Kidney (tissue), 14 donors: ENCODE results near the gene JOSD2. TPM values are rescaled to one million over a fixed set of nuclear protein-coding genes. Genes with fewer than 3 reads are reported as not detected.
A peak's percentile ranks its signal among the peaks of the same experiment; 100 is the strongest.

Experiments used
- DNase-seq, 5 donors: peaks; one replicate each; pipeline ENCODE4 v3.0.0-alpha.2; 2013 to 2020
- FAIRE-seq: peaks from 2 replicates; lab custom pipeline; 2012; peaks lifted over from hg19 to GRCh38; lab: Jason Lieb, UNC
- H3K27ac ChIP-seq, 2 donors: one replicate each; pipeline ENCODE4 v1.7.0; 2013; ENCODE audit warnings: low read depth in 2 of 2, low read length in 2 of 2, inconsistent platforms in 1 of 2
- H3K27me3 ChIP-seq: one replicate; pipeline ENCODE4 v1.7.1; 2013; ENCODE audit warnings: low read length, inconsistent platforms; ENCODE audit not compliant: control insufficient read depth, insufficient read depth
- H3K36me3 ChIP-seq, 3 donors: one replicate each; pipeline versions ENCODE4 v1.7.0 to v1.7.1; 2013; ENCODE audit warnings: low read length in 3 of 3, control low read depth in 1 of 3, inconsistent platforms in 1 of 3; ENCODE audit not compliant: insufficient read depth in 3 of 3, control insufficient read depth in 2 of 3
- H3K4me1 ChIP-seq, 3 donors: one replicate each; pipeline versions ENCODE4 v1.7.0 to v1.7.1; 2013; ENCODE audit warnings: low read length in 3 of 3, inconsistent platforms in 1 of 3, low read depth in 1 of 3; ENCODE audit not compliant: control insufficient read depth in 2 of 3, insufficient read depth in 2 of 3
- H3K4me3 ChIP-seq, 3 donors: one replicate each; pipeline versions ENCODE4 v1.7.0 to v1.8.1; 2013; ENCODE audit warnings: low read length in 3 of 3, control low read depth in 1 of 3, inconsistent platforms in 1 of 3
- H3K9ac ChIP-seq, 3 donors: one replicate each; pipeline versions ENCODE4 v1.7.0 to v1.7.1; 2013; ENCODE audit warnings: low read length in 3 of 3, control low read depth in 1 of 3, inconsistent platforms in 1 of 3
- H3K9me3 ChIP-seq, 3 donors: one replicate each; pipeline versions ENCODE4 v1.7.0 to v1.7.1; 2013; ENCODE audit warnings: low read length in 3 of 3, control low read depth in 1 of 3, inconsistent platforms in 1 of 3; ENCODE audit not compliant: control insufficient read depth in 2 of 3, insufficient read depth in 1 of 3
- CTCF ChIP-seq: IDR thresholded peaks from 3 replicates; pipeline ENCODE4 v1.5.1; 2012; ENCODE audit warnings: mild to moderate bottlenecking, moderate library complexity, borderline replicate concordance; ENCODE audit not compliant: insufficient read depth; ENCODE audit errors: extremely low read depth
- intact Hi-C: fragments of 100-400 bp; cut with DNase I; formaldehyde crosslinking; loops from one replicate; pipeline ENCODE4 v1.11.1; 2022
- polyA plus RNA-seq: library from polyadenylated mRNA; stranded (reverse); fragments of 350-450 nt; fragmentation: Illumina TruSeq; extraction: RNeasy Lipid Tissue Mini Kit (QIAGEN cat#74804); gene quantifications from one replicate; pipeline ENCODE4 v1.2.3, GENCODE V29; 2014; ENCODE audit warnings: low read depth, low replicate concordance; ENCODE audit not compliant: insufficient read depth
- total RNA-seq: library from RNA; stranded (reverse); fragmentation: NEBNext Ultra II Directional; extraction: Animal tissue kit (Norgen Biotek cat#: 25700); gene quantifications from one replicate; pipeline ENCODE4 v1.2.1, GENCODE V29; 2021
- donor health status: control.
- donor health status: control.
- donor health status: control.
- donor health status: control.
- donor health status: control.
- donor health status: DM: yes; HTN: yes; CAD: no.
- donor health status: Normal renal cell carcinoma (clear cell type).

Gene JOSD2
- total and polyA plus RNA-seq, 2 donors from 2014 or later, result 31.7 to 73.7 TPM

GRCh38 chr19:50558039-50558438 is 47.0 kb upstream of the JOSD2 start:
- Histone ChIP-seq H3K27ac (no peak overlapping the region), H3K9ac (no peak overlapping the region), H3K4me1 (peaks cover 0 to 4% (median 0%) of the 10 kb centered on the region in 3 donors), H3K4me3 (no peak overlapping the region), H3K9me3 (no peaks in the 10 kb centered on the region), H3K27me3 (no peaks in the 10 kb centered on the region), H3K36me3 (no peaks in the 10 kb centered on the region)
- FAIRE-seq (no peak), DNase-seq (no peak)
- TF ChIP-seq CTCF, result no peak
- intact Hi-C loops, result no loop called here

DNA sequence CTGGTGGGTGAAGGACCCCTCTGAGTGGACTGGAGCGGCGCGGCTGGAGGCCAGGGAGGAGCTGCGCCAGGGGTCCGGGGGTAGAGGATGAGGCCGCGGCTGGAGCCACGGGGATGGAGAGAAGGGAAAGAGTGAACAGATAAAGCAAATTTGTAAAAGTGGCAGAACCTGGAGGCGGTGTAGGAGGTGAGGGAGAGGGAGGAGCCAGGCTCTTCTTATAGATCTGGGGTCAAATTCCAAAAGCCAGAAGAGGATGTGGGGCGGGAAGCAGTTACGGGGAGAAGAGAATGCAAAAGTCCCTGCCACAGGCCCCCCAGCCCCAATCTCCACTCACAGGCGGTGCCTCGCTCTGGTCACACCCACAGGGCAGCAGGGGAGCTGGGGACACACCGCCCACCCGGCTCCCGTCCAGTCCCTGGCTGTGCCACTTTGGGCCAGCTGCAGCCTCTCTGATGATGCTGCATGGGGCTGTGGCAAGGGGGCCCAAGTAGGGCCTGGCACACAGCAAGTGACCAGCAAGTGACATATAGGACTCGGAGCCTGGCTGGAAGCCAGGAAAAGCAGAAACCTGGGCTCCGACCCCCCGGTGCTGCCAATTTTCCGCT is 46.1 kb upstream of the JOSD2 start:
- Histone ChIP-seq H3K36me3 (no peaks in the 10 kb centered on the region), H3K27ac (no peak overlapping the region), H3K9me3 (no peaks in the 10 kb centered on the region), H3K4me1 (peaks cover 0 to 4% (median 0%) of the 10 kb centered on the region in 3 donors), H3K27me3 (no peaks in the 10 kb centered on the region), H3K4me3 (no peak overlapping the region), H3K9ac (no peak overlapping the region)
- FAIRE-seq, result no peak
- DNase-seq, result peak in 3 of 5 donors; percentile 39 to 66 (median 49)
- intact Hi-C loops, result no loop called here
- no peak for TF ChIP-seq CTCF

DNA sequence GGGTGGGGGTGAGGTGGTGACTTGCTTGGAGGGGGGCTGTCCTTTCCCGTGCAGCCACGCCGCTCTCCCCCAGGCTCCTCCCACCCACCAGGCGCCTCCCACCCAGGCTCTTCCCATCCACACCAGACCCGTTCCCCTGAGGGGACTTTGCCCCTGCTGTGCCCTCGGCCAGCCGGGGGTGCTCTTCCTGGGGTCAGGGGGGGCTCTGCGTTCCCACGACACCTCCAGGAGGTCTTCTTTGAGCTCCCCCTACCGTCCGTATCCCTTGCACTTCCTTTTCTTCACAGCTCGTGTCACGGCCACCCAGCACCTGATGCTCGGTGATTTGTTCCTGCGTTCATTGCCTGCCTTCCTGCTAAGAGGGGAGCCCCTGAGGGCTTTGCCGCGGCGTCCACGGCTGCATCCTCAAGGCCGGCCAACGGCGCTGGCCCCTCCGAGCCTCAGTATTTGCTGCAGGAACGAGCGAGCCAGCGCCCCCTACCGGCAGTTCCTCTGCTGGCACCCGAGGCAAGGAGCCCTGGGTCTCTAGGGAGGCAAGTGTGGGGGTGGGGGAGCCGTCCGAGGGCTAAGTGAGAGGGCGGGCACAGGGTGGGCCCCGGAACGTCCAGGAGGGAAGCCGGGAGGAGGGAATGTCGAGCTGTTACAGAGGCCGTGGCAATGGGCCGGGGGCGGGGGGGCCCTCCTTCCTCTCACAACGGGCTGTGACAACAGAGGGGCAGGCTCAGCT is 45.5 kb upstream of the JOSD2 start:
- Histone ChIP-seq H3K9me3 (no peaks in the 10 kb centered on the region), H3K27me3 (no peaks in the 10 kb centered on the region), H3K4me3 (peak overlapping the region; percentile 14 to 48 (median 48)), H3K9ac (no peak overlapping the region), H3K4me1 (peaks cover 0 to 4% (median 0%) of the 10 kb centered on the region in 3 donors), H3K36me3 (no peaks in the 10 kb centered on the region), H3K27ac (no peak overlapping the region)
- peak; percentile 86 to 96 (median 95) for DNase-seq
- no peak for FAIRE-seq
- intact Hi-C loops, result no loop called here
- peak; percentile 61 for TF ChIP-seq CTCF
